SW480 (cell line): Measurements from ENCODE around the gene FIBP.

Experiments used
- DNase-seq: peaks from one replicate; pipeline ENCODE4 v3.0.0-alpha.2; 2016; ENCODE audit warnings: low spot score

The FIBP gene

DNA sequence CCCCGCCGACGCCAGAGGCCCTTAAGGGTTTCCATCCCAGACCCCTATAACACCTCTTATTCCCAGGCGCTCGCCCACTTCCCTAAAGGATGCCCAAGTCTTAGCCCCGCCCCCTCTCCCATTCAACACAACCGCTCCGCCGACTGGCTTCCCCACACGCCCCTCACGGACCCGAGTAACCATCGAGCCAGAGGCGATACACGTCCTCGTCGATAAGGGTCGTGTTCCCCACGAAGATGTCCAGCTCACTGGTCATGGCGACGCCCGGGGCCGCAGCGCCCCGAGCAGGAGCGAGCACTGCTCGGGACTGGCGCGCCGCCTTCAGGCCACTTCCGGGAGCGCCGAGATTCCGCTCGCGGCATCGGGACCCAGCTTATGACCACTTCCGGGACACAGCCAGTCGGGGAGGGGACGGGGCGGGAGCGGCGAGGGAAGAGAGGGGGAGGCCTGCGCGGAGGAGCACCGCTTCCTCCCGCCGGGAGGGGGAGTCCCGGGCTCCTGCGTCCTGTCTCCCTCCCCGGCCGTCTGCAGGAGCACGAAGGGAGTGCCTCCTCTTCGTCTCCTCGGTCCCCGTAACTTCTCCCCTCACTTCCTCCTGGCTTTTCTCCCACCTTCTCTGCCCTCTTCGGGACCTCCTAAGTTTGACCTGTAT is at the start of gene FIBP:
Gene FIBP (minus strand): TSS at position 309 of the 652 bp plus-strand sequence. CDS start 53 bp downstream, at position 256.
- DNase-seq = peak; percentile 97

DNA sequence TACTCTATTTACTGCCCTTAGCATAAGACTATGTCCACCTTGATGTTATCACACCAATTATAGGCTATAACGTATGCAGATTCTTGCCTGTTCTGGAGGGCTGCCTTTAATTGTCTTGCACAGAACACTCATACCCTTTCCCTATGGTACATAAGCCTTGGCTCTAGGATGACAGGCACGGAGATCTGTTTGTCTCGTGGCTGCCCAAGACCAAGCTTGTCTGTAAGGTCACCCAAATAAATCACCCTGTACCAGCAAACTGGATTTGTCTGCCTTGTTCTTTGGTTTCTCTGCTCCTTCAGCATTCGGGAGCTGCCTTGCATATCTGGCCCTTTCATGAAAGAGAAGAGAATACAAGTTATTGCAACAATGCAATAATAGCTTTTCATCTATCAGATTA is 49.5 kb upstream of the FIBP start:
- no peak for DNase-seq

DNA sequence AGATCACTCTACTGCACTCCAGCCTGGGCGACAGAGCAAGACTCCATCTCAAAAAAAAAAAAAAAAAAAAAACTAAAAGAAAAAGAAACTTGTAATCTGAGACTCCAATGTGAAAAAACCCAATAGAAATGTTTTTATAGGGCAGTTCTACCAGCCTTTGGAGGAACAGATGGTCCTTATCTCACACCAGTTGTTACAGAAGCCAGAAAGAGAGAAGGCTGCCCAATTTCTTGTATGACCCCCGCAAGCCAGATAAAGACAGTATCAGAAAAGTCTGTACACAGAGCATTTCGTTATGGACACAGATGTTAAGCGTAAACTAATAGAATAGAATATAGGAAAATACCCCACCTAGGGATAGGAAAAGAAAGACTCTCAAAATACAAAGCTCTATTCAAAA is 45.7 kb upstream of the FIBP start:
- DNase-seq = no peak

DNA sequence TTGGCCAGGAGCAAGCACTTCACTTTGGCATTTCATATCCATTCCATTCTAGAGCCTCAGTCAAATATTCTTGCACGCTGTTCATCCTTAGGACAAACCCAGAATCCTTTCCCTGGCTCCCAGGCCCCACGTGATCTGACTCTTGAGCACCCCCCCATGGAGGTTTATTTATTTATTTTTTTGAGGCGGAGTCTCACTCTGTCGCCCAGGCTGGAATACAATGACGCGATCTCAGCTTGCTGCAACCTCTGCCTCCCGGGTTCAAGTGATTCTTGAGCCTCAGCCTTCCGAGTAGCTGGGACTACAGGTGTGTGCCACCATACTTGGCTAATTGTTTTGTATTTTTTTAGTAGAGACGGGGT is 44.3 kb upstream of the FIBP start:
- DNase-seq = no peak

DNA sequence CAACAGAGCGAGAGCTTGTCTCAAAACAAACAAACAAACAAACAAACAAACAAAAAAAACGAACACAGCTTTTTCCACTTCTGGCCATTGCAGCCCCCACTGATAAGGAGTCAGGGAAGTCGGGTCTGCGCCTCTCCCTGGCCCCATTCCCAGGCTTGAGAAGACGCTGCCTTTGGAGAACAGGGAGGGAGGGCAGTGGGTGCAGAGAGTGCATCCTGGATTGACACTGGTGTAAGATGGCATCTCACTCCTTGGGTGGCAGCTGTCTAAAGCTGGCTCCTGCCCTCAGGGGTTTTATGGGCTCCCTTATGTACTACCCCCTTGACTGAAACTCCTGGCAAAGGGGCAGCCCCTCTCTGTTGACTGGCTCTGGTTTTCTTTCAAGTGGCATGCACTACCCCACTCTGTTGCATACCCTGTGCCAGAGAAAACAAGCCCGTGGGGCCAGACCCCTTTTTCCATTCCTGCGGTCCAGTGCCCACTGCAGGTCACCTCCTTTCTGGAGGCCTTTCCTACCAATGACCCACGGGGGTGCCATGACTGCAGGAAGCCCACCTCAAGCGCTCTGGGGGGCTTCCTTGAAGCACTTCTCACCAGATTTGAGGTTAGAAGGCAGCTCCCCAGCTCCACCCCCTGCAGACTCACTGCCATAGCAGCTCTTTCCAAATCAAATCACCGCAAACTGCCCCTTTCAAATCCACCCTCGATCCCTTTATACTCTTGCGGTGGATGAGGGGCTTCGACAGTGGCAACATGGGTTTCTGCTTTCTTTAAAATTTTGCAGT is 43.7 kb upstream of the FIBP start:
- no peak for DNase-seq

DNA sequence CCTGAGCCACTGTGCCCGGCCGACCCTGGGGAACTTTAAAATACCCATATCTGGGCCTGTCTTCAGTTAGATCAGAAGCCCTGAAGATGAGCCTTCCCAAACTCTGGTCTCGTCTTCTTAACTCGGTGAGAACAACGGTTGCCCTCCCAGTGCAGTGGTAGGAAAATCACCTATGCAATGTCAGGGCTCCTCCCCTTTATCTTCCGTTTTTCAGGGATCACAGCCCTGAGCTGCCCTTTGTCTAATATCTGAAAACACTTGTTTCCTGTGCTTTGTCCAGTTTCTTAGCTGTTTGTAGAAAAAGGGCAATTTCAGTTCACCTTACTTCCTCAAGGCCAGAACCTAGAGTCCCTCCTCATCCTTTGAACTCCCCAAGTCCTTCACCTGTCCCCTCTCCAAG is 40.4 kb upstream of the FIBP start:
- DNase-seq = no peak

DNA sequence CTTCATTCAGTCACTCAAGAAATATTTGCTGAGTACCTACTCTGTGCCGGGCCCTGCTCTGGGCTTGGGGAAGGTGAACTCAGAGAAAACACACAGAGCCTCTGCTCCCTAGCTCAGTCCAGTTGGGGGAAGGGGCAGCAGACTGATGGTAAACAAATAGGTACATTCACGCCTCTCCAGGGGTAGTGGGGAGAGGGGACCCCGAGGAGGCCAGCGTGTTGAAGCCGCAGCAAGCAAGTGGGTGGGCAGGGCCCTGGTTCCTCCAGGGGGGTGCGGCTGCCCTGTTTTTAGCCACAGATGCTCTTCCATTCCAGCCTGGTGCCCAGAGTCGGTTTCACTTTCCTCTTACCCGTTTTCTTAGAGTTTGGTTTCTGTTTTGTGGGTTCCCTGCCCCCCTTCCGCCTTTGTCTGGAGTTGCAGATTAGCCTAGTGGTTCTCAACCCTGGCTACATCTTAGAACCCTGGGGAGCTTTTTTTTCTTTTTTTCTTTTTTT is 39.7 kb upstream of the FIBP start:
- DNase-seq = no peak

DNA sequence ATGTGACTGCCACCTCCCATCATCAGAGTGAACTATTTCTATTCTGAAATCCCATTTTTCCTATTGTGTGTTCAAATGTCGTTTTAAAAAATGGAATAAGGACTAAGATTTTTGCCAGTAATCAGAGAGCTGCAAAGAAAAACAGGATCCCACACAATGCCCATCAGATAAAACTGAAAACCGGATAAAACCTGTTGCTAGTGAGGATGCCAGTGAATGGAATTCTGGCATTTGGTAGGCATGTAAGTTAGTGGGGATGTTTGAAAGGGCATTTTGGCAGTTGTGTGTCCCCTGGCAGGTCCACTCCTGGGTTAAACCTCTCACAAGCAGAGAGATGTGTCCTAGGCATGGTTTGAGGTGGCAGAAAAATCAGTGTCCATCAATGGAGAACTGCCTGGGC is 37.1 kb upstream of the FIBP start:
- DNase-seq = no peak

DNA sequence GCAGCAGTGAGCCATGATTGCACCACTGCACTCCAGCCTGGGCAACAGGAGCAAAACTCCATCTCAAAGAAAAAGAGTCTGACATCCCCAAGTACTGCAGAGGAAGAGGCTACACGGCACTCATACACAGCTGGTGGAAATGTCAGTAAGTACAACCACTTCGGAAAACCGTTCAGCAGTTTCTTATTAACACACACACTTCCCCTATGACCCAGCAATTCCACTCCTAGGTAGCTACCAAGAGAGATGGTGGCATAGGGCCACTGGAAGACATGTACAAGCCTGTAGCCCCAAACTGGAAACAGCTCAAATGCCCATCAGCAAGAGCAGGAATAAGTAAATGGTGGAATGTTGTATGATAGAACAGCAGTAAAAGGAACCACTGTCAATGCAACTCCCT is 34.3 kb upstream of the FIBP start:
- DNase-seq = no peak

DNA sequence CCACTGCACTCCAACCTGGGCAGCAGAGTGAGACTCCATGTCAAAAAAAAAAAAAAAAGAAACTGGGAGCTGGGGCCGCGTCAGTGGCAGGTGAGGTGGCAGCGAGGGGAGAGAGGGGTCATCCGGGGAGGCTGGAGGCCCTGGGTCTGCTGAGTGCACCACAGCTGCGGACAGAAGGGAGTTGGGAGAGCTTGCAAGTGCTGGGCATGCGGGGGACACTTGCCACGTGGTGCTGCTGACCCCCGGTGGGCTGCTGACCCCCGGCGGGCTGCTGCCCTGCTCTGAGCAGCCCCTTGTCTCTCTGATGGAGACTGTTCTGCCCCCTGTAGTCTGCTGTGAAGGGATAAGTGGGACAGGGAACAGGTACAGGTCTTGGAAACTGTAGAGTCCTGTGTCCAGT is 33.6 kb upstream of the FIBP start:
- DNase-seq = no peak

DNA sequence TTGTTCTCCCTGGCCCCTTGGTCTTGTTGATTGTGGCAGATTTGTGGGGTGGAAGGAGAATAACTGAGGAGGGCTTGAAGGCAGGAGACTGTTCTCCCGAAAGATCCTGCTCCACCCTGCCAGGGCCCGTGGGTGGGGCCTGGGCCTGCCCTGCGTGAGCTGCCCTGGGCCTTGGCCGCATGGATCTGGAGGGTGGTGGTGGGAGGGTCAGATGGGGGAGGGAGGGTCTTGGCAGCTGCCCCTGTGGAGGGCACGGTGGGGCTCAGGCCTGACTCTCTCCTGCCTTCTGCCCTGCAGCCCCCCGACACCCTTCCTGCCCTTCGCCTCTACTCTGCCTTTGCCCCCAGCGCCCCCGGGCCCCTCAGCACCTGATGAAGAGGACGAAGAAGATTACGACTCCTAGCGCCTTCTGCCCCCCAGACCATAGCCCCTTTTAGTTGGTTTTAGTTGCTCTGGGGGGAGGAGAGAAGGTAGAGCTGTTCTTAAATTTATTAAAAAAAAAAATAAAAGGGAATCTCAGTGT is 32.8 kb upstream of the FIBP start:
- no peak for DNase-seq

DNA sequence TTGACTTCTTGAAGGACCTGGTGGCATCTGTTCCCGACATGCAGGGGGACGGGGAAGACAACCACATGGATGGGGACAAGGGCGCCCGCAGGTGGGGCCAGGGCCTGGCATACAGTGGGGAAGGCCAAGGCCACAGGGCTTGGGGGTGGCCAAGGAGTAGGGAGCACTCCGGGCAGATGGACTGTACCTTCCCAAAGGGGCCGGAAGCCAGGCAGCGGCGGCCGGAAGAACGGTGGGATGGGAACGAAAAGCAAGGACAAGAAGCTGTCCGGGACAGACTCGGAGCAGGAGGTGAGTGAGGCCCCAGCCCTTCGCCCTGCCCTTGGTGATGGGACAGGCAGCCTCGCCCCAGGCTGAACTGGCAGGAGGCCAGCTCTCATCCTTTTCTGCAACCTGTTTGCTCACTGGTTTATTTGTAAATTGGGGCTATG is 32.1 kb upstream of the FIBP start:
- DNase-seq = no peak

DNA sequence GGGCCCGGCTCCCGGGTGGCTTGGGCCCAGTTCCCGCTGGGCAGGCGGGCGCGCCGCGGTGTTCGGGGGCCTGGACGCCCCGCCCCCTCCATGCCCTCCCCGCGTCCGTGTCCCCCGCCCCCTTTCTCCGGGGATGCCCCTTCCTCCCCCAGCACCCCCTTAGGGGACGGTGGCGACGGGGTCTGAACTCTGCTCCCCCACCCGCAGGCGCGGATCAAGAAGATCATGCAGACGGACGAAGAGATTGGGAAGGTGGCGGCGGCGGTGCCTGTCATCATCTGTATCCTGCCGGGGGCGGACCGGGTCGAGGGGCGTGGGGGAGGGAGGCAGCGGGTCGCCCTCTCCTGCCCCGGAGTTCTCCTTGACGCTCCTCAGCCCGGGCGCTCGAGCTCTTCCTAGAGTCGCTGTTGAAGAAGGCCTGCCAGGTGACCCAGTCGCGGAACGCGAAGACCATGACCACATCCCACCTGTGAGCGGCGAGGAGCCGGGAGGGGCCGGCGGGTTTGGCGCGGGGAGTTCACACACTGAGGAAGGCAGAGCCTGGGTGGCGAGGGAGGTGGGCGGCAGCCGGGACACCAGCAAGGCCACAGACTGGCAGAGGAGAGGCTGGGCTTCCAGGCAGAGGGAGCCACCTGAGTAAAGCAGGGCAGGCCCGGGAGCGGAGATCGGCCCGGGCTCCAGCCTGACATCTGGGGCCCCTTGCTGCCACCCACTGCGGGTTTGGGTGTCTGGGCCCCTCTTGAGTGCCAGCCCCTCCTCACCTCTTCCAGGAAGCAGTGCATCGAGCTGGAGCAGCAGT is 31.5 kb upstream of the FIBP start:
- DNase-seq = peak; percentile 50

DNA sequence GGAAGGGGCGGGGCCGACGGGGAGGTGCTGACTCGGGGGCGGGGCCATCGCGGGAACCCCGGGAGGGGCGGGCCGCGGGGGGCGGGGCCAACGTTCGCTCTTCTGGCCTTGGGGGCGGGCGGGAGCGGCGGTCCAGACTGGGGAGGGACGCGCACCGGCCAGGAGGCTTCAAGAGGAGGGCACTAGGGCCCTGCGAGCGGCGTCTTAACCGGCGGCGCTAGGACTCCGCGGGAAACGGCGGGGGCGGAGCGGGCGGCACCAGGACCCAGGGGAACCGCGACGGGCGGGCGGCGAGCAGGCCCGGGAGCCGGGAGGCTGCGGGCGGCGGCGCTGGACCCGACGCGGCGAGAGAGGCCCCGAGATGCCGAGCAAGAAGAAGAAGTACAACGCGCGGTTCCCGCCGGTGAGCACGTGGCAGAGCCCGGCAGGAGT is 30.9 kb upstream of the FIBP start, which contains the start of gene DRAP1:
Gene DRAP1 (plus strand): TSS at position 286 of the 432 bp plus-strand sequence. CDS start 76 bp downstream, at position 362.
- peak; percentile 99 for DNase-seq

DNA sequence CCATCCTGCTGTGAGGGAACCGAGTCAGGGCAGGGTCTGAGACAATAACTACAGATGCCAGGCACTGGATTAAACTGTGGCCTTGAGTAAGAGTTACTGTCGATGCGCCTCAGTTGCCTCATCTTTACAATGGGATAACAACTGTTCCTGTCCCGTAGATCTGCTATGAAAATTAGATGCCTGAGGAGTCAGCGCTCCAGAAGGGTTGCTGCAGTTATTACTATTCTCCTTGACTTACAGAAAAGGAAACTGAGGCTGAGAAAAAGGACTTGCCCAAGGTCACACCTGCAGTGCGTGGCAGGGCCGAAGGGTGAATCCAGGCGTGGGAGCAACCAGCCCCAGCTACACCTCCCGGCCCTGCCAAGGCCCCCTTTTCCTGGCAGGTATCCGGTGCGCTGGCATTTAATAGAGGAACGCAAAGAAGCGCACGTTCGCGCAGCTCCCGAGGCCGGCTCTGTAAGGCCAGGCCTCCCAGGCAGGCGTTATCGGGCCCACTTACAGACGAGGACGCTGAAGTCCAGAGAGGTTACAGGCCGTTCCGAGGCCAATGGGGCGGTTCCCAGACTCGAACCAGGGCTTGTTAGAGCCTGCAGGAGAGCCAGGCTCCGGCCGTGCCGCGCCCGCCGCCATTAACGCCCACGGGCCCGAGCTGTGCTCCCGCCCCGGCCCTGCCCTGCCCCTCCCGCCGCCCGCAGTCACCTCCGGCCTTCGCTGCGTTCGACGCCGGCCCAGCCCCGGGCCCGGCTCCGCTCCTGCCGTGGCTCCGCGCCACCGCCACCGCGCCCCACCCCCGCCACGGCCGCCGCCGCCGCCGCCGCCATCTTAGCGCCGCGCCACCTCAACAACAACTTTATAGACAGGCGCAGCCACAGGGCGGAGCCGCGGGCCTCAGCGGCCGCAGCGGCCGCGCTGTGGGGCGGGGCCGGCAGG is 30.2 kb upstream of the FIBP start, which contains the start of gene C11orf68:
Gene C11orf68 (minus strand): TSS at position 852 of the 930 bp plus-strand sequence. CDS start 31 bp downstream, at position 821.
- DNase-seq = peak; percentile 69

DNA sequence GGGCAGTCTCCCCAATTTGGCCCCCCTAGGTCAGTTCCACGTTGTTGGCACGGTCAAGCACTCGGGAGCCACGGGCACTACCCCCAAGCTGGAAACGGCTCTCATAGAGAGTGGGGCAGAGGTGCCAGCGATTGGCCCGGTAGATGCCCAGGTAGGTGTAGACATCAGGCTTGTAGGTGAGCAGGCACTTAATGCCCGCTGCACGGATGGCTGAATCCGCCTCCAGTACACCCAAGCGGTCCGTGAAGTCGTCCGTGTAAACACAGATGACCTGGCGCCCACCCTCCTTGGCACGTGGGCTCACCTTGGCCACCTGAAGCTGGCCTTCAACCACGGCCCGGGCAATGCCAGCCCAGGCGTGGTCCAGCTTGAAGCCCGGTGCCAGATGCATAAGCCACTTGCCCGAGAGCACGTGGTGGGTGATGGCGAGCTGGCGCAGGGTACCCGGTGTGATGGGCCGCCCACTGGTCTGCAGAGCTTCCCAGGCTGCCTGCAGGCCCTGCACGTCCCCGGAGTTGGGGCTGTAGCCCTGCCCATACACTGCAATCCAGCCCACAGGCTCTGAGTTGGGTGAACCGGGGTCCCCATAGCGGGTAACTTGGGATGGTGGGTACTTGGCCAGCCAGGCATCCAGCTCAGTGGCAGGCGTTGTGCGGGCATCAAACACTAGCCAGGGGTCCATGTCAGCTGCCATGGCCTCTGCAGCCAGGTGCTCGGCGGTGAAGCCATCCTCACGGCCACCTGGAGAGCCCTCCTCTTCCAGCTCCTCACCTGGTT is 29.4 kb upstream of the FIBP start:
- no peak for DNase-seq

DNA sequence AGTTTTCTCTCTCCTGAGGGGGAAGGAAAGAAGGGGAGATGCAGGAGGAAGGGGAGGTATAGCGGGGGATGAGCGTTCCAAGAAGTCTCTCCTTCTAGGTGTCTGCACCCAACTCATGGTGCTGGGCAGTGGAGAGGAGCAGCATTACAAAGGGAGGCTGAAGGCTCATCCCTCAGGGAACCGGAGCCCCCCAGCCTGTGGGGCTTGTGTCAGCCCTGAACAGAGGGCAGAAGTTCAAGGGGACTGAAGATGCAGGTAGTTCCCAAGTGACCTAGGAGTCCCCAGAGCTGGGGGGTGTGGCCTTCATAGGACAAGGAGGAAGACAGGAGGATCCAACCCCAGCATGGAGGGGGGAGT is 28.8 kb upstream of the FIBP start:
- DNase-seq = no peak

DNA sequence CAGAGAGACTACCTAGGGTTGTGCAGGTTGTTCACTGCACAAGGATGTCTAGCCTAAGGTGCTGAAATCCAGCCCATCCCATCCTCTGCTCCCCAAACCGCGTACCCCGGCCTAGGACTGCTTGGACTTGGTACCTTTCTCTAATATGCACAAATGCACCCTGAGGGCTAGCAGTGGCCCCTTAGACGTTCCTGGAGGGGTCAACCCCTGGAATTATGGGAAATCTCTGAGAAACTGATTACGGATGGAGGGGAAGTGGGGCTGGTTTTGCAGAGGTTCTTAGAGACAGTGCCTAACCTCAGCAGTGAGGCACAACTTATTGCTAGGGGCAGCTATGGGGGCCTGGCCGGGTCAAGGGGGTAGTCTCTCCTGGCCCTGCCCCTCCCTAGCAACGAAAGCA is 28.1 kb upstream of the FIBP start:
- no peak for DNase-seq

DNA sequence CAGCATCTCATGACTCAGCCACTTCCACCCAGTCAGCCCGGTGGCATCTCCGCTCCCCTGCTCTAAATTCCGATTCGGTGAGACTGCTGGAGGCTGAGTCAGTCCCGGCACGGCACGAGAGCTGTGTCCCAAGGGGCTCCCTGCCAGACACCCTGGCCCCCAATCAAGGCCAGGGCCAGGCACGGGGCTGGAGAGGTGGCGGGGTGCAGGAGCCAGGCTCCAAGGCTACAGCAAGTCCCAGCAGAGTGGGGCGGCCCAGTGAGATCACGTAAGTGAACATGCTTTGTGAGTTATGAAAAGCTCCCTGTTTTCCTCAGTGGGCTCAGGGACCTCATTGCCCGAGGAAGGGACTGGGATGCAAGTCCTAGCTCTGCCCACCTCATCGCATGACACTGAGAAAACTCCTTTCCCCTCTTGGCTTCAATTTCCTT is 27.6 kb upstream of the FIBP start:
- DNase-seq = peak; percentile 97

DNA sequence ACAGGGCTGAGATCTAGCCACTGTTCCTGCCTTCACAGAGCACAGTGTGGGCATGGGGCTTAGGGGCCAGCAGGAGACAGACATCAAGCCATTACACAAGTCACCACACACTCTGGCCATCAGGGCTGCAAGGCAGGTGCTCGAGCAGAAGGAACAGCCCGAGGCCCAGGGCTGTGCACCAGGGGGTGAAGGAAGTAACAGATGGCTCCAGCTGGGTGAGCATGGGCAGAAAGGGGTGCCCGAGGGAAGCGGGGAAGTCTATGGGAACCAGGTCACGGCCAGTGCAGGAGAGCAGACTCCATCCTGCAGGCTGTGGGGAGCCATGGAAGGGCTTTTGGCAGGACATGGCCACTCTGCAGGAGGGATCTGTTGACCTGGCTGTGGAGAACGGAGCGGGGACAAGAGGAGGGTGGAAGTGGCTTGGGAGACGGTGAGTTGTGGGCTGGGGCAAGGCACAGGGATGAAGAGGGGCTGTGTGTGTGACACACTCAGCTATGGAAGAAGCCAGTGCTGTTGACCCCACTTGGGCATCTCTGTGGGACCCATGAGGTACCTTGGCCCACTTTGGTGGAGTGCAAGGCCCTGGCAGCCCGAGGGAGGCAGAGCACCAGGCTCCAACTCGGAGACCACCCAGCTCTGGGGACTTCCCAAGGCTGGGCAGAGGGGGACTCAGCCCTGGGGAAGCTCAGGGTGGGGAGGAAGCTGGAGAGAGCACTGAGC is 27.0 kb upstream of the FIBP start:
- no peak for DNase-seq
